ENCODE data around the gene TRIM17.

TRIM17 gene

GRCh38 chr1:228366062-228366865 is 50.4 kb downstream of the TRIM17 start:
- DNase-seq = no peak

- DNase-seq = no peak
Observed at GRCh38 chr1:228365271-228366061, 51.2 kb downstream of the TRIM17 start.

GRCh38 chr1:228364706-228365213 is 51.9 kb downstream of the TRIM17 start:
- DNase-seq = no peak

DNA sequence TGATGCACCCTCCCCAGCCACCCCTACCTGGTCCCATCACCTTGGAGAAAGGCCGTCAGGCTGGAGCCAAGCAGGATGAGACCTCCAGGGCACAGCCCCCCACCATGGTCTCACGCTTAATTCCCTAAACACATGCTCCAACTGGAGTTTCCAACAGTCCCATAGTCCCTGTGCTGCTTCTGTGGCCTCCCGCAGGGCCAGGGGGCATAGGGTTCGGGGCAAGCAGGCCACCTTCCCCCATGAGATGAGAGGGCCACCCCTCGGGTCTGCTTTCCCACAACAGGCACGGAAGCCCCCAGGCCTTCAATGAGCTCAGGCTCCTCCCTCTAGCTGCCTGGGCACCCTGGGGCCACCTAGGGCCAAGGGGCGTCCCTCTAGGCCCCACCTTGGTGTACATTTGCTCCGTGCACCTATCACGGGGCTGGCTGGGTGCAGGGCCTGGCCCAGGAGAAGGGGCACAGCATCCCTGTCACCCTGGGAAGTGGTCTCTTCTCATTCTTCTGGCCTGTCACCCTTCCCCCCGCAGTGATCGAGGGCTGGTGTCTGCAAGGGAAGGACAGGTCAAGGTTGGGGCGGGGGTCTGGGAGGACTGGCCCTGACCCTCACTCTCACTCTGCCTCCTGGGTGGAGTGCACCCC is 52.5 kb downstream of the TRIM17 start:
- no peak for DNase-seq

DNA sequence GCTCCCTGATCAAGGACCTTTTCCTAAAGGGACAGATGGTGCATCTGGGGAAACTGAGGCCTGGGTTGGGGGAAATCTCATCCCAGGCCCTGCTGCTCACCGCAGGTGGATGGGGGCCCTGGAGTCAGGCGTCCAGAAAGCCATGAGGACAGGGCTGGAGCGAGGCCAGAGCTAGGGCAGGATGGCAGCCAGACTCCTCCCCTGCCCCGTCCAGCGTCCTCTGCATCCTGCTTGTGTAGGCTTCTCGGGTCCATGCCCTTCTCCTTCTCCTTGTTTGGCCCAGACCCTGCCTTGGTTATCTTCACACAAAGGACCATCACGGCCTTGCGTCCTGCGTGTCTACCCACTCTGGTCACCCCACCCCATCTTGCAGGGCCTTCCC is 53.0 kb downstream of the TRIM17 start:
- DNase-seq = no peak

GRCh38 chr1:228362884-228363450 is 53.7 kb downstream of the TRIM17 start:
- no peak for DNase-seq

DNA sequence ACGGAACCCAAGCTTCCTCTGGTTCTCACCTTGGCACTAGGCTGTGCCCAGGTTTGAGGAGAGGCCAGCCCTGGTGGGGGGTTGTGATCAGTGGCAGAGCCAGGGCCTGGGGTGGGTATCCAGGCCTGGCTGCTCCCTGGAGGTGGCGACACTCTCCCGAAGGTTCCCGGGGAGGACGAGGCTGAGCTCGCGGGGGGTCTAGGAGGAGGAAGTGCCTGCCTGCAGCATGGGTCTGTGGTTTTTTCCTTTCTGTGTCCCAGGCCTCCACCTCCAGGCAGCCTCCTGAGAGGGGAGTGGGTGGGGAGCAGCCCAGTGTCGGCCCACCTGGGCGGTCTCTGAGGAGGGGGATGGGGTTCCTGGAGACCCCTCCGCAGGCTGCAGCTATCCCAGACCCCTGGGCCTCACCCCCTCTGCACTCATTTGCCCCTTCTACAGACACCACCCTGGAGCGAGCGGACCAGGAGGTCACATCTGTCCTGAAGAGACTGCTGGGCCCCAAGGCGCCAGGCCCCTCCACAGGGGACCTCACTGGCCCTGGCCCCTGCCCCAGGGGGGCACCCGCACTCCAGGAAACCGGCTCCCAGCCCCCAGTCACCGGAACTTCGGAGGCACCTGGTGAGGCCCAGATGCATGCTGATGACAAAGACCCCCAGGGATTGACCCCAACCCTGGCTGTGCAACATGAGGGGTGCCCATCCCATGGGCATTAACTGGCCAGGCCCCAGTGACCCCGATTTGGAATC is 54.3 kb downstream of the TRIM17 start:
- DNase-seq = no peak

GRCh38 chr1:228361314-228362140 is 55.1 kb downstream of the TRIM17 start:
- DNase-seq = no peak

DNA sequence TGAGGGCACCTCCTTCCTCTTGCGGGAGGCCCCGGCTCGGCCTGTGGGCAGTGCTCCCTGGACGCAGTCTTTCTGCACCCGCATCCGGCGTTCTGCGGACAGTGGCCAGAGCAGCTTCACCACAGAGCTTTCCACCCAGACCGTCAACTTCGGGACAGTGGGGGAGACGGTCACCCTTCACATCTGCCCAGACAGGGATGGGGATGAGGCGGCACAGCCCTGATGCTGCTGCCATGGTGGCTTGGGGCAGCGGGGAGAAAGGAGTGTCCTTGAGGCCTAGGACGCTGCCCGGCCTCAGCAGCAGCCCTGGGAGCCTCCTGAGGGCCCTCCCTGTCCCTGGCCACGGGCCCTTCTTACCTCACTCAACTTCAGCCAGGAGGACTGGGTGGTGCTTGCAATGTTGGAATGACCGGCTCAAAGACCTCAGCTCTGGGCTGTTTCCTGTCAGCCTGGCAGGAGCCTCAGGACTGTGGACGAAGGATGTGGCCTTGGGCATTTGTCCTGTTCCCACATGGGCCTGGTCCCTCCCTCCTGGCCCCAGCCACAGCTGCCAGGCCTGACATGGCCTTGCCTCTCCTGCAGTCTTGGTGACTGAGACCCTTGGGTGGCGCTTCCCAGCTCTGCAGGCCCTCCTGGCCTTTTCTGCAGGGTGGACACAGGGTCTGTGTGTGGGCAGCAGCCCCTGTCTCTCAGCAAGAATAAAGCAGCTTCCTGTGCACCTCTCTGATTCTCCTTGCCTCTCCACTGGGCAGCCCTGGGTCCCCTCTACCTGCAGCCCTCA is 55.9 kb downstream of the TRIM17 start:
- no peak for DNase-seq

DNA sequence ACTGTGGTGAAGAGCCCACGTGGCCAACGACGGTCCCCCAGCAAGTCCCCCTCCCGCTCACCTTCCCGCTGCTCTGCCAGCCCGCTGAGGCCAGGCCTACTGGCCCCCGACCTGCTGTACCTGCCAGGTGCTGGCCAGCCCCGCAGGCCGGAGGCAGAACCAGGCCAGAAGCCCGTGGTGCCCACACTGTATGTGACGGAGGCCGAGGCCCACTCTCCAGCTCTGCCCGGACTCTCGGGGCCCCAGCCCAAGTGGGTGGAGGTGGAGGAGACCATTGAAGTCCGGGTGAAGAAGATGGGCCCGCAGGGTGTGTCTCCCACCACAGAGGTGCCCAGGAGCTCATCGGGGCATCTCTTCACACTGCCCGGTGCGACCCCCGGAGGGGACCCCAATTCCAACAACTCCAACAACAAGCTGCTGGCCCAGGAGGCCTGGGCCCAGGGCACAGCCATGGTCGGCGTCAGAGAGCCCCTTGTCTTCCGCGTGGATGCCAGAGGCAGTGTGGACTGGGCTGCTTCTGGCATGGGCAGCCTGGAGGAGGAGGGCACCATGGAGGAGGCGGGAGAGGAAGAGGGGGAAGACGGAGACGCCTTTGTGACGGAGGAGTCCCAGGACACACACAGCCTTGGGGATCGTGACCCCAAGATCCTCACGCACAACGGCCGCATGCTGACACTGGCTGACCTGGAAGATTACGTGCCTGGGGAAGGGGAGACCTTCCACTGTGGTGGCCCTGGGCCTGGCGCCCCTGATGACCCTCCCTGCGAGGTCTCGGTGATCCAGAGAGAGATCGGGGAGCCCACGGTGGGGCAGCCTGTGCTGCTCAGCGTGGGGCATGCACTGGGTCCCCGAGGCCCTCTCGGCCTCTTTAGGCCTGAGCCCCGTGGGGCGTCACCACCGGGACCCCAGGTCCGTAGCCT is 56.8 kb downstream of the TRIM17 start:
- DNase-seq = no peak

GRCh38 chr1:228358764-228359612 is 57.7 kb downstream of the TRIM17 start:
- no peak for DNase-seq

GRCh38 chr1:228358039-228358763 is 58.5 kb downstream of the TRIM17 start:
- no peak for DNase-seq
